ENCODE measurements around the gene TAS1R1.

Gene TAS1R1

DNA sequence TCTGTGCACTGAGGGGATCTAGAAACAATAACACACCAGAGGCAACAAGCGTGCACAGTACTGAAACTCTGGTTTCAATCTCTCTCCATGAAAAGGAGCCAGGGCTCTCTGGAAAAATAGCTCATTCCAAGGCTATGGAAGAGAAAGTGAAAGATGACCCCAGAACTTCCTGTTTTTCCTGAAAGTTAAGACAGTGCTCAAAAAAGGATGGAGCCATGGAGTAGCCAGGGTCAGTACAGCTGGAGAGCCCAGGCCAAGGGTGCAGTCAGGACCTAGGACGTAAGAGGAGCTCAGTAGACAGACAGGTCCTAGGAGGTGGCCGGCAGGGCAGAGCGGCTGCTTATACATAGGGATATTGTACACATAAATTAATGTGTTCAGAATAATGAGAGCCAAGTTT, 19.9 kb upstream of the TAS1R1 start:
- TF ChIP-seq POLR2AphosphoS5 (IDR thresholded peaks at IDR 0.05; ENCODE audit: low read depth, low read length) (no peak), FOXP2 (optimal IDR thresholded peaks at IDR 0.05; ENCODE audit: borderline replicate concordance, extremely low read depth, extremely low read length, insufficient read depth) (no peak), SIN3A (IDR thresholded peaks at IDR 0.05; ENCODE audit: borderline replicate concordance, insufficient read depth, low read length) (no peak), TAF1 (IDR thresholded peaks at IDR 0.05; ENCODE audit: borderline replicate concordance, insufficient read depth, low read length) (no peak)
- TF ChIP-seq, protein P1, sequence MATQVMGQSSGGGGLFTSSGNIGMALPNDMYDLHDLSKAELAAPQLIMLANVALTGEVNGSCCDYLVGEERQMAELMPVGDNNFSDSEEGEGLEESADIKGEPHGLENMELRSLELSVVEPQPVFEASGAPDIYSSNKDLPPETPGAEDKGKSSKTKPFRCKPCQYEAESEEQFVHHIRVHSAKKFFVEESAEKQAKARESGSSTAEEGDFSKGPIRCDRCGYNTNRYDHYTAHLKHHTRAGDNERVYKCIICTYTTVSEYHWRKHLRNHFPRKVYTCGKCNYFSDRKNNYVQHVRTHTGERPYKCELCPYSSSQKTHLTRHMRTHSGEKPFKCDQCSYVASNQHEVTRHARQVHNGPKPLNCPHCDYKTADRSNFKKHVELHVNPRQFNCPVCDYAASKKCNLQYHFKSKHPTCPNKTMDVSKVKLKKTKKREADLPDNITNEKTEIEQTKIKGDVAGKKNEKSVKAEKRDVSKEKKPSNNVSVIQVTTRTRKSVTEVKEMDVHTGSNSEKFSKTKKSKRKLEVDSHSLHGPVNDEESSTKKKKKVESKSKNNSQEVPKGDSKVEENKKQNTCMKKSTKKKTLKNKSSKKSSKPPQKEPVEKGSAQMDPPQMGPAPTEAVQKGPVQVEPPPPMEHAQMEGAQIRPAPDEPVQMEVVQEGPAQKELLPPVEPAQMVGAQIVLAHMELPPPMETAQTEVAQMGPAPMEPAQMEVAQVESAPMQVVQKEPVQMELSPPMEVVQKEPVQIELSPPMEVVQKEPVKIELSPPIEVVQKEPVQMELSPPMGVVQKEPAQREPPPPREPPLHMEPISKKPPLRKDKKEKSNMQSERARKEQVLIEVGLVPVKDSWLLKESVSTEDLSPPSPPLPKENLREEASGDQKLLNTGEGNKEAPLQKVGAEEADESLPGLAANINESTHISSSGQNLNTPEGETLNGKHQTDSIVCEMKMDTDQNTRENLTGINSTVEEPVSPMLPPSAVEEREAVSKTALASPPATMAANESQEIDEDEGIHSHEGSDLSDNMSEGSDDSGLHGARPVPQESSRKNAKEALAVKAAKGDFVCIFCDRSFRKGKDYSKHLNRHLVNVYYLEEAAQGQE (IDR thresholded peaks at IDR 0.05; ENCODE audit: insufficient read depth in 1 of 2, low read depth in 2 of 2, low read length in 2 of 2): no peak

DNA sequence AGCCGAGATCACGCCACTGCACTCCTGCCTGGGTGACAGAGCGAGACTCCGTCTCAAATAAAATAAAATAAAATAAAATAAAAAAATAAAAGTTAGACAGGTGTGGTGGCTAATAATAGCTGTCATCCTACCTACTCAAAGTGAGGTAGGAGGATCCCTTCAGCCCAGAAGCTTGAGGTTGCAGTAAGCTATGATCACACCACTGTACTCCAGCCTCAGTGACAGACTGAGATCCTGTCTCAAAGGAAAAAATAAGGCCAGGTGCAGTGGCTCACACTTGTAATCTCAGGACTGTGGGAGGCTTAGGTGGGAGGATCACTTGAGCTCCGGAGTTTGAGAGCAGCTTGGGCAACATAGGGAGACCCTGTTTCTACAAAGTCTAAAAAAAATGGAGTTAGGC, 18.8 kb upstream of the TAS1R1 start:
- TF ChIP-seq SIN3A (IDR thresholded peaks at IDR 0.05; ENCODE audit: borderline replicate concordance, insufficient read depth, low read length) (no peak), FOXP2 (optimal IDR thresholded peaks at IDR 0.05; ENCODE audit: borderline replicate concordance, extremely low read depth, extremely low read length, insufficient read depth) (no peak), TAF1 (IDR thresholded peaks at IDR 0.05; ENCODE audit: borderline replicate concordance, insufficient read depth, low read length) (no peak), POLR2AphosphoS5 (IDR thresholded peaks at IDR 0.05; ENCODE audit: low read depth, low read length) (no peak)
- TF ChIP-seq, protein P1 (IDR thresholded peaks at IDR 0.05; ENCODE audit: insufficient read depth in 1 of 2, low read depth in 2 of 2, low read length in 2 of 2): no peak

DNA sequence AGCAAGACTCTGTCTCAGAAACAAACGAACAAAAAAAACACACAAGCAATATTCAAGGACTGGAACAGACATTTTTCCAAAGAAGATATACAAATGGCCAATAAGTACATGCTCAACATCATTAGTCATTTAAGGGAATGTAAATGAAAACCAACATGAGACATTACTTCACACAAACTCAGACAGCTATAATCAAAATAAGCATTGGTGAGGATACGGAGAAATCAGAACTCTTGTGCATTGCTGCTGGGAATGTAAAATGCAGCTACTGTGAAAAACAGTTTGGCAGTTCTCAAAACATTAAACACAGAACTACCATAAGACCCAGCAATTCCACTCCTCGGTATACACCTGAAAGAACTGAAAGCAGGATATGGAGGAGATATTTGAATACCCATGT, 16.2 kb upstream of the TAS1R1 start:
- TF ChIP-seq FOXP2 (optimal IDR thresholded peaks at IDR 0.05; ENCODE audit: borderline replicate concordance, extremely low read depth, extremely low read length, insufficient read depth) (no peak), POLR2AphosphoS5 (IDR thresholded peaks at IDR 0.05; ENCODE audit: low read depth, low read length) (no peak)
- TF ChIP-seq, protein P1 (IDR thresholded peaks at IDR 0.05; ENCODE audit: insufficient read depth in 1 of 2, low read depth in 2 of 2, low read length in 2 of 2): no peak

DNA sequence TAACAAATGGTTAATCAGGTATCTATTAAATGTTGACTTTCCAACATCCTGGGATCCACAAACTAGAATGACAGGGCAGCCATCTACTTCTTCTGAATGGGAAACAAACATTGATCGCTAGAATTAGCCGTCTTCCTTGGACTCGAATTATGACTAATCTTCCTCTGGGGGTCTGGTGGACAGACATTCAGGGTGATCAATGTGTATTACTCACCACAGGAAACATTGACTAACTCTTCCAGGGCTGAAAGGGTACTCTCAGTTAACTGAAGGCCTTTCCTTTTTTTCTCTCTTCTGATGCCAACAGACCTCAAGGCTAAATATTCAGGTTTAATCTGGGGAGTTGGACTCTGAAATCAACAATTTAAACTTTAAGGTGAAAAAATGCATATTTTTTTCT, 10.3 kb upstream of the TAS1R1 start:
- TF ChIP-seq FOXP2 (optimal IDR thresholded peaks at IDR 0.05; ENCODE audit: borderline replicate concordance, extremely low read depth, extremely low read length, insufficient read depth) (no peak), SIN3A (IDR thresholded peaks at IDR 0.05; ENCODE audit: borderline replicate concordance, insufficient read depth, low read length) (no peak), TAF1 (IDR thresholded peaks at IDR 0.05; ENCODE audit: borderline replicate concordance, insufficient read depth, low read length) (no peak), POLR2AphosphoS5 (IDR thresholded peaks at IDR 0.05; ENCODE audit: low read depth, low read length) (no peak)
- TF ChIP-seq, protein P1 (IDR thresholded peaks at IDR 0.05; ENCODE audit: insufficient read depth in 1 of 2, low read depth in 2 of 2, low read length in 2 of 2): no peak

All from PFSK-1 (cell line).